ENCODE data around the gene BRCA1.
"Not testable (repeated sequence)": the region's sequence is repeated elsewhere in the genome, so short reads cannot be mapped to it uniquely, and the experiment has no call there.

Gene BRCA1

GRCh38 chr17:43133439-43133838 is 8.3 kb upstream of the BRCA1 start:
- DNase-seq: not testable (repeated sequence)

DNA sequence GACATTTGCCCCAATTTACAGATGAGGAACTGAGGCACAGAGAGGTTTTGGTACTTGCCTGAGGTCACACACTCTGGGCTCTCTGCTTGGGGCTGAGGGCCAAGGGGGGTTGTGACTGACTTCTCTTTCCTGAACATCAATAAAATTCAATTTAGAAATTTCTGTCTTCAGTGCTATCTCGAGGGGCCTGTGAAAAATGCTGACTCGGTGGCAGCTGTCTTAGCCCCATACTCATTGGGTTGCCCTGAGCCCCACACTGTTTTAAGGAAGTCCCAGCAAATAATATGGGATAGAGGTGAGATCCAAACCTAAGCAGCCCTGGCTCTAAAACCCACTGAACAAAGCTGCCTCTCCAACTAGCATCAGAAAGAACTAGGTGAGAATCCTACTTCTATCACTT is 7.0 kb upstream of the BRCA1 start:
- no peak for DNase-seq

DNA sequence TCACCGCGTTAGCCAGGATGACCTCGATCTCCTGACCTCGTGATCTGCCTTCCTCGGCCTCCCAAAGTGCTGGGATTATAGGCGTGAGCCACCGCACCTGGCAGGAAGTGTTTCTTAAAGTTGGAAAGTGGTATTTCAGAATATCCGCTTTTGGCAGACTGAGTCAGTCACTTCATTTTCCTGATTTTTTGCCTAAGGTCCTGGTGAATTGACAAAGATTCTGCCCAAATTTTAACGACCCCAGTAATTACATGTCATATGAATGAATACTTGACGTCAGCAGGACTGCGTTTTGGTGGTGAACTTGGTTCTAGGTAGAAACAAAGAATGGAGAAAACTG is 4.5 kb upstream of the BRCA1 start:
- DNase-seq: no peak

- not testable (repeated sequence) for DNase-seq
Measured at GRCh38 chr17:43127333-43127876, 2.2 kb upstream of the BRCA1 start.

GRCh38 chr17:43126911-43127290 is 1.7 kb upstream of the BRCA1 start:
- no peak for DNase-seq

- DNase-seq: no peak
Measured at GRCh38 chr17:43125967-43126910, 1.1 kb upstream of the BRCA1 start.

DNA sequence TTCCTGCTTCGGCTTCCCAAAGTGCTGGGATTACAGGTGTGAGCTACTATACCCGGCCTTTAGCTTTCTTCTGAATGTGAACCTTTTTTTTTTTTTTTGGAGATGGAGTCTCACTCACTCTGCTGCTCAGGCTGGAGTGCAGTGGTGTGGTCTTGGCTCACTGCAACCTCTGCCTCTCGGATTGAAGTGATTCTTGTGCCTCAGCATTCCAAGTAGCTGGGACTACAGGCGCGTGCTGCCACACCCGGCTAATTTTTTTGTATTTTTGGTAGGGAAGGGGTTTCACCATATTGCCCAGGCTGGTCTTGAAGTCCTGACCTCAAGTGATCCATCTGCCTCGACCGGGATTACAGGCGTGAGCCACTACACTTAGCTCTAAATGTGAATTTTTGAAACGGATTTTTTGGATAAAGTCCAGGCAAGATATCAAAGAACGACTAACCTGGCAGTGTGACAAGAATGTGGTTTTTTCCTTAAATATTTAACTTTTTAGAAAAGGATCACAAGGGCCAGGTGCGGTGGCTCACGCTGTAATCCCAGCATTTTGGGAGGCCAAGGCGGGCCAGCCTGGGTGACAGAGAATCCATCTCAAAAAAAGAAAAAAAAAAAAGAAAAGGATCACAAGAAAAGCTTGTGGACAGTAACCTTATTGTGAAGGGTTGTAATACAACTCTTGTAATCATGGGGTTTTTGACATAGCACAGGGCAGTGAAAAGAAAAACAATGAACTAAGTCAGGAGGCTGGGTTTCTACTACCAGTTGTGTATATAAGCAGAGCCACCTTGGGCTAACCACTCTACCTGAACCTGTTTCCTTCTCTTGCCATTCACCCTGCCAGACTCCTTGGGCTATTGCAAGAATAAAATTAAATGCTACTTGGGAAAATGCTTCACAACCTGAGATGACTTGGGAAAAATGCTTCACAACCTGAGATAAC is 6.2 kb downstream of the BRCA1 start:
- DNase-seq: no peak

DNA sequence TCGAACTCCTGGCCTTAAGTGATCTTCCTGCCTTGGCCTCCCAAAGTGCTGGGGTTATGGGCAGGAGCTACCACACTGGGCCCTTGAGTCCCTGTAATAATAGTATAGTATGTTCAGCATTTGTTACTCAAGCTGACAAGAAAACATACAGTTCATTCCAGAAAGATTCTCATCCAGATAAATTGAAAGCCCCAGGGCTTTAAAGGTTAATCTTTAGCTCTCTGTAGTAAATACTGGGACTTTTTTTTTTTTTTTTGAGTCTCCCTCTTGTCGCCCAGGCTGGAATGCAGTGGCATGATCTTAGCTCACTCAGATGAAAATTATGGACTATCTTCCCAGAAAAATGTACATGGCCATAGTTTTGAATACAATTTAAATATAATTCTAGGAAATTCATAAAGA is 11.0 kb downstream of the BRCA1 start:
- DNase-seq: no peak

DNA sequence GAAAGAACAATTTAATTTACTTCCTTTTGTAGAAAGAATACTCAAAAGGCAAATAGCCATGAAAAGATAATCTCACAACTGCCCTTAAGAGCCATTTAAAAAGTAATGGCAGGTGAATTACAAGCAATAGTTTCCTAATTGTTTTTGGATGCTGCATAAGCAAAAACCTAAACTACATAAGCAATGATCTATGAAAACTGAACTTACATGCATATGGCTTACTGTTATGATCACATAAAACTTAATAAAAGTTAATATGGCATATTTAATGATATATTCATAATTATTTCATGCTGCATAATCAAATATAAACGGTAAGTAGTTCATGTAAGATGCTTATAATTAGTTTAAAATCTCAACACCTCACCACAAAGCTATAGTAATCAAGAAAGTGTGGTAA is 18.6 kb downstream of the BRCA1 start:
- no peak for DNase-seq

DNA sequence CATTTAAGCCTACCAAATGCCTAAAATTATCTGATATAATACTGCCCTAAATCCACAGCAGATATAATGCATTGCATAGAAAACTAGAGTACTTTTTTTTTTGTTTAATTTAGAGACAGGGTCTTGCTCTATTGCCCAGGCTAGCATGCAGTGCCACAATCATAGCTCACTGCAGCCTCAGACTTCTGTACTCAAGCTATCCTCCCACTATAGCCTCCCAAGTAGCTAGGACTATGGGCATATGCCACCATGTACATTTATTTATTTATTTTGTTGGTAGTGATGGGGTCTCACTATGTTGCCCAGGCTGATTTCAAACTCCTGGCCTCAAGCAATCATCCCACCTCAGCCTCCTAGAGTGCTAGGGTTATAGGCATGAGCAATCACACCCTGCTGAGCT is 20.0 kb downstream of the BRCA1 start:
- DNase-seq: no peak

DNA sequence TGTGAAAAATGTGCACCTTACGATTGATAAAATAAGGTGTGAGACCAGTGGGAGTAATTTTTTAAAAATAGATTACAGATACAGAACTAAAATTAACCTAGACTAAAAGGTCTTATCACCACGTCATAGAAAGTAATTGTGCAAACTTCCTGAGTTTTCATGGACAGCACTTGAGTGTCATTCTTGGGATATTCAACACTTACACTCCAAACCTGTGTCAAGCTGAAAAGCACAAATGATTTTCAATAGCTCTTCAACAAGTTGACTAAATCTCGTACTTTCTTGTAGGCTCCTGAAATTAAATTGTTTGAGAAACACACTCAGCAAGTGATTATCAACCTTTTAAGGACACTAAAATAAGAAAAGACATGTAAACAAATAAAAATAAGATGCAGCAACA is 20.5 kb downstream of the BRCA1 start:
- DNase-seq: no peak

DNA sequence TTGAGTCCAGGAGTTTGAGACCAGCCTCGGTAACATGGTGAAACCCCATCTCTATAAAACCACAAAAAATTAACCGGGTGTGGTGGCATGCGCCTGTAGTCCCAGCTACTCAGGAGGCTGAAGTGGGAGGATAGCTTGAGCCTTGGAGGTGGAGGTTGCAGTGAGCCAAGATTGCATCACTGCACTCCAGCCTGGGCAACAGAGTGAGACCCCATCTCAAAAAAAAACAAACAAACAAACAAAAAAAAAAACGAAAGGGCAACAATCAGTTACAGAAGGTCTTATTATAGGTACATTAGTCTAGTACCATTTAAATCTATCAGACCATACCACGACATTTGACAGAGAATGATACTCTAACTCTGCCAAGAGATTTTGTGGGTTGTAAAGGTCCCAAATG is 29.8 kb downstream of the BRCA1 start:
- DNase-seq: not testable (repeated sequence)

GRCh38 chr17:43094129-43094835 is 30.9 kb downstream of the BRCA1 start:
- no peak for DNase-seq

- no peak for DNase-seq
Measured at GRCh38 chr17:43092901-43093300, 32.3 kb downstream of the BRCA1 start.

DNA sequence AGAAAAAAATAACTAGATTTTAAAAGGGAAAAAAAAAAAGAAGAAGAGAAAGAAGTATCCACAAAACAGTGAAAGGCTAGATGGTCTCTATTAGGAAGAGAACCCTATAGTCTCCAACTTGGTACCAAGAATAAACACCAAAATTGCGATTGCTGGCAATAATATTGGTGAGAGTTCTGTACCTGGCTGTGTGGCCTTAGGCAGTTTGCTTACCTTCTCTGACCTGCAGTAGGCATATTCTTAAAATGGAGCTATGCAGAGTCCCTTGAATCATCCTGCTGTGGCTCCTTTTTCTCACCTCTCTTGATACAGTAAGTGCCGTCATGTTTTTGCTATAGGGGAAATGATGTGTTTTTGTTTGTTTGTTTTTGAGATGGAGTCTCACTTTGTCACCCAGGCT is 35.1 kb downstream of the BRCA1 start:
- DNase-seq: no peak

DNA sequence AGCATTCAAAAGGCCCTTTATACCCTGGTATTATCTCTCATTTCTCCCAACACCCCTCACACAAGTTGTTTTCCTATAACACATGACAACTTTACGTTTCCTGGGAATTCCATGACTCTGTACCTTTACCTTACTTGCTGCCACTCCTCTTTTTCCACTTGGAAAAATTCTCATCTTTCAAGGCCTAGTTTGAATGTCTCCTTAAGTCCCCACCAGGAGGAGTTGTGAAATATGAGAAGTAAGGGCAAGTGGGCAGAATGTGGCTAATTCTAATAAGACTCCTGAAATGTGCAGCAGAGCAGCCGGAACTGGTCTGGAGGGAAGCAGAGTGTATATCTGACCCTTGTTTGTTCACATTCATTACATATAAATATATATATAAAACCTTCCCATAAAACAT is 39.7 kb downstream of the BRCA1 start:
- DNase-seq: peak; percentile 4

DNA sequence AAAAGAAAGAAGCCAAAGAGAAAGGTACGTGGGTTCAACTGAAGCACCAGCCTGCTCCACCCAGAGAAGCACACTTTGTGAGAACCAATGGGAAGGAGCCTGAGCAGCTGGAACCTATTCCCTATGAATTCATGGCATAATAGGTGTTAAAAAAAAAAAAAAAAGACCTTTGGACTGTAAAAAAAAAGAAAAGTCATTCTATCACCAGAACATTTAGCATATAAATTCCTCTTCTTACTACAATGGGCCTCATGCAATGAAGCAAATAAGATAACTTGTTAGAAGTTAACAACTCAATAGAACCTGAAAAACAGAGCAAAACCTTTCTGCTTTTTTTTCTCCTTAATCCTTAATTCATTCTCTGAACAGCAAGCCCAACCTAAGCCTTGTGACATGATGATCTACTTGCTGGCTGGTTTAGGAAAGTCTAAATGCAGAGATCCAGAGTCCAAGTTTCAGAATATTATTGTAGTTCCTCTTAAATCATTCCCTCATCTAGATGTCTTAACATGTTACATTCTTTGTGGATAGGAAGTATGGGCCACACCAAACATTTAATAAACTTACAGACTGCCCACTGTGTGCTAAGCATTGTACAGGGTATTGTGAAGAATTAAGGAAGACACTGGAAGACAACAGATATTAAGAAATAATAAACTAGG is 45.4 kb downstream of the BRCA1 start:
- DNase-seq: no peak

- no peak for DNase-seq
Measured at GRCh38 chr17:43074869-43075268, 50.3 kb downstream of the BRCA1 start.

DNA sequence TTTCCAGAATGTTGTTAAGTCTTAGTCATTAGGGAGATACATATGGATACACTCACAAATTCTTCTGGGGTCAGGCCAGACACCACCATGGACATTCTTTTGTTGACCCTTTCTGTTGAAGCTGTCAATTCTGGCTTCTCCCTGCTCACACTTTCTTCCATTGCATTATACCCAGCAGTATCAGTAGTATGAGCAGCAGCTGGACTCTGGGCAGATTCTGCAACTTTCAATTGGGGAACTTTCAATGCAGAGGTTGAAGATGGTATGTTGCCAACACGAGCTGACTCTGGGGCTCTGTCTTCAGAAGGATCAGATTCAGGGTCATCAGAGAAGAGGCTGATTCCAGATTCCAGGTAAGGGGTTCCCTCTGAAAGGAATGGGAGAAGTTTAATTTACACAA is 54.3 kb downstream of the BRCA1 start:
- DNase-seq: no peak

- no peak for DNase-seq
Measured at GRCh38 chr17:43070257-43070656, 54.9 kb downstream of the BRCA1 start.

- no peak for DNase-seq
Measured at GRCh38 chr17:43069368-43069898, 55.7 kb downstream of the BRCA1 start.

All from NCI-H2171 treated with DMSO at 0.1 percent for 48 hours (cell line).